T-helper 17 cell (primary cell): ENCODE data around the gene NCAPG2. TPM values are rescaled to one million over a fixed set of nuclear protein-coding genes. Genes with fewer than 3 reads are reported as not detected.
"Not testable (repeated sequence)": the region's sequence is repeated elsewhere in the genome, so short reads cannot be mapped to it uniquely, and the experiment has no call there.

Experiments used
- ATAC-seq: fragments of 150-1000 bp; cut with Tn5 transposase; 2 replicates; pipeline ENCODE4 v1.10.0; 2021; ENCODE audit warnings: mild to moderate bottlenecking, moderate library complexity
- DNase-seq, 3 donors: peaks; one replicate each; pipeline versions ENCODE4 v3.0.0 to v3.0.0-alpha.2; 2020 to 2021
- H3K9me3 ChIP-seq: one replicate; pipeline ENCODE4 v1.7.0; 2013; ENCODE audit warnings: low read length, mild to moderate bottlenecking; ENCODE audit not compliant: control insufficient read depth, poor library complexity, severe bottlenecking
- H3K27ac Mint-ChIP-seq: one replicate; pipeline ENCODE4 v1.8.0; 2022; ENCODE audit warnings: mild to moderate bottlenecking, moderate library complexity, mixed read lengths
- H3K27me3 Mint-ChIP-seq: one replicate; pipeline ENCODE4 v1.8.0; 2022; ENCODE audit warnings: mixed read lengths
- H3K36me3 Mint-ChIP-seq: one replicate; pipeline ENCODE4 v1.8.0; 2022; ENCODE audit warnings: low read depth, mixed read lengths
- H3K4me1 Mint-ChIP-seq: one replicate; pipeline ENCODE4 v1.8.0; 2022; ENCODE audit warnings: mild to moderate bottlenecking, mixed read lengths
- H3K4me3 Mint-ChIP-seq: one replicate; pipeline ENCODE4 v1.8.0; 2022; ENCODE audit warnings: mild to moderate bottlenecking, moderate library complexity, mixed read lengths
- total RNA-seq, 4 donors: library from RNA in 2 of 4; stranded (reverse) in 2 of 4; gene quantifications; one replicate each; pipeline ENCODE4 v1.2.3 and lab custom pipeline; 2022 to 2026

The NCAPG2 gene
- total RNA-seq, 2 donors from 2014 or later, result 8.8 to 38.7 TPM

- no peaks in the 10 kb centered on the region for H3K27me3 Mint-ChIP-seq
- peaks cover 10% of the 10 kb centered on the region for H3K36me3 Mint-ChIP-seq
- ATAC-seq (no peak), DNase-seq (no peak)
- H3K27ac Mint-ChIP-seq, result no peak overlapping the region
- H3K9me3 ChIP-seq, result no peaks in the 10 kb centered on the region
- H3K4me1 Mint-ChIP-seq, result peaks cover 5% of the 10 kb centered on the region
- H3K4me3 Mint-ChIP-seq, result no peak overlapping the region
Measured at GRCh38 chr7:158647475-158647792, 57.2 kb downstream of the NCAPG2 start.

- peaks cover 7% of the 10 kb centered on the region for H3K36me3 Mint-ChIP-seq
- ATAC-seq, result no peak
- no peaks in the 10 kb centered on the region for H3K9me3 ChIP-seq
- H3K27ac Mint-ChIP-seq, result no peak overlapping the region
- no peak overlapping the region for H3K4me3 Mint-ChIP-seq
- H3K4me1 Mint-ChIP-seq, result peaks cover 5% of the 10 kb centered on the region
- no peak for DNase-seq
- no peaks in the 10 kb centered on the region for H3K27me3 Mint-ChIP-seq
Measured at GRCh38 chr7:158646766-158647474, 57.7 kb downstream of the NCAPG2 start.

DNA sequence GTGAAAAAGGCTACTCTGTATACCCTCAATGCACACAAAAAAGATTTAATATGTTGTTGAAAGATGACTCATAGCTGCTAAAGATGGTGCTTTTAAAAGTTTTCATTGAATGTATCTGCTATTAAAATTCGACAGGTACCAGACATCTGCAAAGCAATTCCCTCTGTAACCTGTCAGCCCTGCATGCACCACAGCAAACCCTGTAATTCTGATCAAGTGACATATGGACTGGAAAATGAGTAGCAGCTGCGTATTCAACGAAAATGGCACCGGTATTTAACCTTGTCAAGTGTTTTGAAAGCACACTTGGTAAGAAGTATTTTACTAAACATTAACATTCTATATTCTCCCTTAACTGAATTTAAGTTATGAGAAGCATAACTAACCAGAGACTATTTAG lies 58.8 kb downstream of the NCAPG2 start:
- Mint-ChIP-seq H3K27me3 (no peaks in the 10 kb centered on the region), H3K4me1 (peaks cover 4% of the 10 kb centered on the region), H3K27ac (no peak overlapping the region), H3K36me3 (peaks cover 9% of the 10 kb centered on the region), H3K4me3 (no peak overlapping the region)
- H3K9me3 ChIP-seq, result no peaks in the 10 kb centered on the region
- ATAC-seq, result no peak
- no peak for DNase-seq

- Mint-ChIP-seq H3K4me1 (peaks cover 4% of the 10 kb centered on the region), H3K27me3 (no peaks in the 10 kb centered on the region), H3K4me3 (no peak overlapping the region), H3K36me3 (peaks cover 10% of the 10 kb centered on the region), H3K27ac (no peak overlapping the region)
- ATAC-seq (no peak), DNase-seq (no peak)
- no peaks in the 10 kb centered on the region for H3K9me3 ChIP-seq
Measured at GRCh38 chr7:158642149-158642548, 62.5 kb downstream of the NCAPG2 start.

DNA sequence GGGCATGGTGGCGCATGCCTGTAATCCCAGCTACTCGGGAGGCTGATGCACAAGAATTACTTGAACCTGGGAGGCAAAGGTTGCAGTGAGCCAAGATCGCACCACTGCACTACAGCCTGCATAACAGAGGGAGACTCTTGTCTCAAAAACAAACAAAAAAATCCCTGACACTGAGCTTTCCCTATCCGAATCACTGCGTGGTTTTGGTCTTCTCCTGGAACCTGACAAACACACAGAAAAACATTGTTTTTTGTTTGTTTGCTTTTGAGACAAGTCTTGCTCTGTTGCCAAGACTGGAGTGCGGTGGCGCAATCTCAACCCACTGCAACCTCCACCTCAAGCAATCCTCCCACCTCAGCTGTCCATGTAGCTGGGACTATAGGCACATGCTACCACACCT lies 66.6 kb downstream of the NCAPG2 start:
- no peaks in the 10 kb centered on the region for H3K9me3 ChIP-seq
- Mint-ChIP-seq H3K27ac (peak overlapping the region; percentile 41), H3K36me3 (peaks cover 4% of the 10 kb centered on the region), H3K27me3 (no peaks in the 10 kb centered on the region), H3K4me3 (no peak overlapping the region), H3K4me1 (peaks cover 6% of the 10 kb centered on the region)
- no peak for DNase-seq
- ATAC-seq, result no peak

DNA sequence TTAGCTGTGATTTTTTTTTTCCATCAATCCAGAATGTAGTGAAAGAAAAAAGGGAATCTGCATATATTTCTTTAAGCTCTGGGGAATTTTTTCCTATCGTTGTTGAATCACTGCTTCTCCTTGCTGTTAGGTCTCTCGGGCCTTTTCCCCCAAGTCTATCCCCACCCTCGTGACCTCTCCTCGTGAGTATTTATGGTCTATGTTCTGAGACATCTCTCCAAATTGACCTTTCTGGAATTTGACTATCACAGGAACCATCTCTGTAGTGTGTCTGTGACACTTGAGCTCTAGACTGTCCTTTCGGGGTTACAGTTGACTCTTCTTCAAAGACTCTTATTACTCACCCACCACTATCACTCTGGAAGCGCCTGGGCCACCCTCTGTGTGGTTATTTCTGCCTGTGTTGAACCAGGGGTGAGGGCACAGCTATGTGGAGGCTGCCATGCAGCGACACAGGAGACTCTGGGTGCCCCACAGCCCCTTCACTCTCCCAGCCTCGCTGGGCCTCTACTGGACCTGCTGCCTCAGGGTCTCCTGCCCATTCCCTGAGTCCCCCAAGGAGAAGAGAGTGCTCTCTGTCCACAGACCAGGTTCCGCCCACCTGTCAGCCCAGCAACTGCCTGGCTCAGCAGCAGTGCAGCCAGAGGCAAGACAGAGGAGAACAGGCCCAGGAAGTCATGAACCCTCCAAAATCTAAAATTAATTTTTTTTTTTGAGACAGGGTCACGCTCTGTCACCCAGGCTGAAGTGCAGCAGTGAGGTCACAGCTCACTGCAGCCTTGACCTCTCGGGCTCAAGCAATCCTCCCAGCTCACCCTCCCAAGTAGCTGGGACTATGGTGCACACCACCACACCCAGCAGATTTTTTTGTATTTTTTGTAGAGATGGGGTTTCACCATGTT lies 71.3 kb downstream of the NCAPG2 start:
- Mint-ChIP-seq H3K4me3 (no peak overlapping the region), H3K27ac (peak overlapping the region; percentile 56), H3K36me3 (peaks cover 3% of the 10 kb centered on the region), H3K27me3 (no peaks in the 10 kb centered on the region), H3K4me1 (peaks cover 2% of the 10 kb centered on the region)
- DNase-seq (no peak), ATAC-seq (no peak)
- H3K9me3 ChIP-seq, result no peaks in the 10 kb centered on the region

DNA sequence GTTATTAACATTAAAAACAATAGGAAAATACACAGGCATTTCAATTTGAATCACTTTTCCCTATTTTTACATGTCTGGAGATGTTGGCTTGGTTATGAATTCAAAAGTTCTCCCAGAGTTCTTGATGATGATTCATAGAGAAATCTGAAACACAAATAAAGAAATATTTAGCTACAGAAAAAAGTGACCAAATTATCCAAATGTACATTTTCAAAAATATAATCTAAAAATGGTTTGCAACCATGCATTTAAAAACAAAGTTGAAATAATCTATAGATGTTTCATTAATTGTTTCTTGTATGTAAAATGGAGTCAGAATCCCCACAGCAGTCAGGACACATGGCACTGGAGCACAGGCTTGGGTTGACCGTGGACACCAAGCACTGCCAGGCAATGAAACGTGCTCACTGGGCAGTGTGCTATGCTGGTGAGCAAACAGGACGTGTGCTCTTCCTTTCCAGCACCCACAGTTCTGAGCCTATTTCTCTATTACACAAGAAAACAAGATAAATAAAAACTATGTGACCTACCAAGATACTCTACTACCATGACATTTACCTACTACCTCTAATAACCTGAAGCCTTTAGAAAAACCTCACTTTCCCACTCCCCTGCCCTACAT lies 72.9 kb downstream of the NCAPG2 start:
- peaks cover 2% of the 10 kb centered on the region for H3K4me1 Mint-ChIP-seq
- H3K9me3 ChIP-seq, result no peaks in the 10 kb centered on the region
- H3K36me3 Mint-ChIP-seq, result peaks cover 3% of the 10 kb centered on the region
- H3K4me3 Mint-ChIP-seq, result no peak overlapping the region
- no peak overlapping the region for H3K27ac Mint-ChIP-seq
- DNase-seq (no peak), ATAC-seq (no peak)
- no peaks in the 10 kb centered on the region for H3K27me3 Mint-ChIP-seq

DNA sequence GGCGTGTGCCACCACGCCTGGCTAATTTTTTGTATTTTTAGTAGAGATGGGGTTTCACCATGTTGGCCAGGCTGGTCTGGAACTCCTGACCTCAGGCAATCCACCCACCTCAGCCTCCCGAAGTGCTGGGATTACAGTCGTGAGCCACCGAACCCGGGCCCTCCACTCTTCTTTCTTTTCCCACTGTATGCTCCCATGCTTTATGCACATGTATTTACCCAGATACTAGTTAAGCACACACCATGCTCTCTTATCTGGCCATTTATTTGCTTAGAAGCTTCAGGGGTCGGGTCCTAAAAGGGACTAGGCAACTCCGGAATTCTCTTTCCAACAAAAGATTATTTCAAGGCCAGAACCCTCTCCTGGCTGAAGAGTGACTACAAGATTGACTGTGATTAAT lies 78.3 kb downstream of the NCAPG2 start:
- not testable (repeated sequence) for H3K27me3 Mint-ChIP-seq, H3K4me1 Mint-ChIP-seq, ATAC-seq, H3K9me3 ChIP-seq, H3K4me3 Mint-ChIP-seq, H3K36me3 Mint-ChIP-seq, DNase-seq, H3K27ac Mint-ChIP-seq

GRCh38 chr7:158623241-158623640 lies 81.4 kb downstream of the NCAPG2 start:
- H3K36me3 Mint-ChIP-seq, result no peaks in the 10 kb centered on the region
- no peak for ATAC-seq
- no peak overlapping the region for H3K4me3 Mint-ChIP-seq
- no peaks in the 10 kb centered on the region for H3K9me3 ChIP-seq
- H3K27ac Mint-ChIP-seq, result no peak overlapping the region
- peaks cover 2% of the 10 kb centered on the region for H3K4me1 Mint-ChIP-seq
- no peaks in the 10 kb centered on the region for H3K27me3 Mint-ChIP-seq
- DNase-seq, result no peak

DNA sequence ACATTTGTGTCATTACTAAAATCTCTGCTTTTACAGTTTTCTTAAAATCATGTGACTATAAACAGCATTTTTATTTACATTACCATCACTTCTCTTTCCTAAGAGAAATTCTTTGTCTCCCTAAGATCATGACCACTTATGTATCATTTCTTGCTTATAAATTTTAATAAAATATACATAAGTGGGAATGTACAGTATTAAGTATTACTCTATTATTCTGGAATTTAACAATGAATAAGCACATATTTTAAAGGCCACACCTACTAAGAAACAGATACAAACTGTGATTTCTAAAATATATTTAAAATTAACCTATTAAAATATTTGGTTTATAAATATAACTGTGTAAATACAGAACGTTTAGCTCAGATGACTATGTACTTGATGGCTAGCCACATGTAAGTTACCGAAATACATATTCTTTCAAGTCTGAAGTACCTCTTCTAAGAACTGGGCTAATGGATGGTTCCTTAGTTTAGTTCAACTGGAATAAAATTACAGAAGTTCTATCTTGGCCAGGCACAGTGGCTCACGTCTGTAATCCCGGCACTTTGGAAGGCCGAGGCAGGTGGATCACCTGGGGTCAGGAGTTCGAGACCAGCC lies 83.7 kb downstream of the NCAPG2 start:
- no peaks in the 10 kb centered on the region for H3K9me3 ChIP-seq
- DNase-seq, result no peak
- no peak overlapping the region for H3K4me3 Mint-ChIP-seq
- no peaks in the 10 kb centered on the region for H3K36me3 Mint-ChIP-seq
- no peak overlapping the region for H3K27ac Mint-ChIP-seq
- H3K27me3 Mint-ChIP-seq, result no peaks in the 10 kb centered on the region
- peaks cover 5% of the 10 kb centered on the region for H3K4me1 Mint-ChIP-seq
- ATAC-seq, result no peak

GRCh38 chr7:158620418-158620817 lies 84.2 kb downstream of the NCAPG2 start:
- no peaks in the 10 kb centered on the region for H3K27me3 Mint-ChIP-seq
- H3K36me3 Mint-ChIP-seq, result no peaks in the 10 kb centered on the region
- no peak overlapping the region for H3K27ac Mint-ChIP-seq
- DNase-seq (no peak), ATAC-seq (no peak)
- peaks cover 5% of the 10 kb centered on the region for H3K4me1 Mint-ChIP-seq
- H3K9me3 ChIP-seq, result no peaks in the 10 kb centered on the region
- H3K4me3 Mint-ChIP-seq, result no peak overlapping the region

DNA sequence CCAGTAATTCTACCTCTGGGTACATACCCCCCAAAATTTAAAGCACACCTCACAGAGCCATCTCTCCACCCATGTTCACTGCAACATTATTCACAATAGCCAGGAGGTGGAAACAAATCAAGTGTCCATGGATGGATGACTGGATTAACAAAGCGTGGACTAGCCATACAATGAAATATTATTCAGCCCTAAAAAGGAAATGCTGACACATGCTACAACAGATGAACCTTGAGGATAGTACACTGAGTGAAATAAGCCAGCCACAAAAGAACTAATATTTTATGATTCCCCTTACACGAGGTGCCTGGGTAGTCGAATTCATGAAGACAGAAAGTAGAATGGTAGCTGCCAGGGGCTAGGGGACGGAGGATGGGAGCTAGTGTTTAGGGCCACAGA lies 85.9 kb downstream of the NCAPG2 start:
- Mint-ChIP-seq H3K27me3 (no peaks in the 10 kb centered on the region), H3K27ac (no peak overlapping the region), H3K4me3 (no peak overlapping the region), H3K36me3 (no peaks in the 10 kb centered on the region), H3K4me1 (peaks cover 5% of the 10 kb centered on the region)
- H3K9me3 ChIP-seq, result no peaks in the 10 kb centered on the region
- no peak for DNase-seq
- ATAC-seq, result no peak

GRCh38 chr7:158617737-158618128 lies 86.9 kb downstream of the NCAPG2 start:
- no peaks in the 10 kb centered on the region for H3K9me3 ChIP-seq
- Mint-ChIP-seq H3K4me3 (no peak overlapping the region), H3K36me3 (no peaks in the 10 kb centered on the region), H3K4me1 (peaks cover 10% of the 10 kb centered on the region), H3K27me3 (no peaks in the 10 kb centered on the region), H3K27ac (no peak overlapping the region)
- DNase-seq (no peak), ATAC-seq (no peak)
